Naive thymus-derived CD4-positive, alpha-beta T cell (primary cell): ENCODE results near the gene SUFU. TPM values are rescaled to one million over a fixed set of nuclear protein-coding genes. Genes with fewer than 3 reads are reported as not detected.
A peak's percentile ranks its signal among the peaks of the same experiment; 100 is the strongest.

Experiments used
- ATAC-seq: fragments of 150-1000 bp; cut with Tn5 transposase; 2 replicates; pipeline ENCODE4 v1.10.0; 2021; ENCODE audit warnings: mild to moderate bottlenecking, moderate library complexity
- CTCF ChIA-PET: fragments of 350-600 bp; sonication (Branson Sonifier 250); formaldehyde crosslinking; loops from one replicate; lab custom pipeline; 2021; ENCODE audit warnings: antibody characterized with exemption; lab: Charles Lee
- POLR2A ChIA-PET: fragments of 350-600 bp; sonication (Branson Sonifier 250); formaldehyde crosslinking; loops from one replicate; lab custom pipeline; 2021; ENCODE audit warnings: antibody characterized with exemption, inconsistent platforms; lab: Charles Lee
- DNase-seq, 9 donors: peaks; one replicate each; pipeline versions ENCODE4 v3.0.0 to v3.0.0-alpha.2; 2020 to 2022; ENCODE audit warnings: mixed read lengths in 1 of 9
- H3K27ac ChIP-seq: one replicate; pipeline ENCODE4 v1.7.0; 2013; ENCODE audit warnings: mild to moderate bottlenecking, low read depth, low read length, moderate library complexity
- H3K27me3 ChIP-seq, 2 donors: one replicate each; pipeline ENCODE4 v1.7.0; 2013; ENCODE audit warnings: low read length in 2 of 2, mild to moderate bottlenecking in 2 of 2, moderate library complexity in 2 of 2; ENCODE audit not compliant: control insufficient read depth in 2 of 2, insufficient read depth in 2 of 2
- H3K36me3 ChIP-seq, 3 experiments: 1 replicate in 2 of 3; 2 replicates in 1 of 3; pipeline ENCODE4 v1.7.0; 2013; ENCODE audit warnings: low read length in 3 of 3, mild to moderate bottlenecking in 3 of 3, moderate library complexity in 1 of 3; ENCODE audit not compliant: insufficient read depth in 3 of 3, control insufficient read depth in 2 of 3
- H3K4me1 ChIP-seq, 2 donors: one replicate each; pipeline ENCODE4 v1.7.0; 2013; ENCODE audit warnings: low read length in 2 of 2, mild to moderate bottlenecking in 2 of 2, moderate library complexity in 1 of 2; ENCODE audit not compliant: control insufficient read depth in 2 of 2, insufficient read depth in 2 of 2
- H3K4me3 ChIP-seq: 2 replicates; pipeline ENCODE4 v1.7.0; 2013; ENCODE audit warnings: mild to moderate bottlenecking, low read length
- H3K9me3 ChIP-seq, 3 experiments: 1 replicate in 2 of 3; 2 replicates in 1 of 3; pipeline ENCODE4 v1.7.0; 2013; ENCODE audit warnings: low read length in 3 of 3; ENCODE audit not compliant: control insufficient read depth in 2 of 3
- H3K27ac Mint-ChIP-seq, 9 donors: one replicate each; pipeline ENCODE4 v1.8.0; 2020 to 2022; ENCODE audit warnings: mixed read lengths in 9 of 9, mild to moderate bottlenecking in 8 of 9, moderate library complexity in 5 of 9, inconsistent platforms in 2 of 9
- H3K27me3 Mint-ChIP-seq, 5 donors: one replicate each; pipeline ENCODE4 v1.8.0; 2021 to 2022; ENCODE audit warnings: mixed read lengths in 5 of 5, mild to moderate bottlenecking in 1 of 5
- H3K36me3 Mint-ChIP-seq, 5 donors: one replicate each; pipeline ENCODE4 v1.8.0; 2020 to 2022; ENCODE audit warnings: mixed read lengths in 5 of 5, mild to moderate bottlenecking in 3 of 5, inconsistent platforms in 1 of 5
- H3K4me1 Mint-ChIP-seq, 7 donors: one replicate each; pipeline ENCODE4 v1.8.0; 2020 to 2022; ENCODE audit warnings: mixed read lengths in 7 of 7, mild to moderate bottlenecking in 3 of 7, inconsistent platforms in 1 of 7
- H3K4me3 Mint-ChIP-seq, 10 donors: one replicate each; pipeline ENCODE4 v1.8.0; 2020 to 2022; ENCODE audit warnings: mild to moderate bottlenecking in 10 of 10, mixed read lengths in 10 of 10, moderate library complexity in 6 of 10, inconsistent platforms in 2 of 10
- H3K9me3 Mint-ChIP-seq, 11 donors: one replicate each; pipeline ENCODE4 v1.8.0; 2020 to 2022; ENCODE audit warnings: mixed read lengths in 11 of 11, mild to moderate bottlenecking in 4 of 11, inconsistent platforms in 1 of 11, moderate library complexity in 1 of 11
- intact Hi-C, 2 donors: fragments of 100-400 bp; cut with micrococcal nuclease; formaldehyde crosslinking; loops; one replicate each; pipeline ENCODE4 v1.15.1; 2023
- polyA plus RNA-seq, 2 donors: library from polyadenylated mRNA; unstranded; fragments of 300-500 nt; fragmentation: Illumina TruSeq; gene quantifications; one replicate each; pipeline ENCODE4 v1.2.3, GENCODE V29; 2021
- total RNA-seq, 6 experiments: library from RNA in 5 of 6; stranded (reverse) in 5 of 6; gene quantifications; 1 replicate in 5 of 6; 2 replicates in 1 of 6; pipeline ENCODE4 v1.2.3 and lab custom pipeline; 2021 to 2026

The SUFU gene
- total and polyA plus RNA-seq, 7 experiments from 2014 or later: 2.9 to 17.5 (median 14.4) TPM

DNA sequence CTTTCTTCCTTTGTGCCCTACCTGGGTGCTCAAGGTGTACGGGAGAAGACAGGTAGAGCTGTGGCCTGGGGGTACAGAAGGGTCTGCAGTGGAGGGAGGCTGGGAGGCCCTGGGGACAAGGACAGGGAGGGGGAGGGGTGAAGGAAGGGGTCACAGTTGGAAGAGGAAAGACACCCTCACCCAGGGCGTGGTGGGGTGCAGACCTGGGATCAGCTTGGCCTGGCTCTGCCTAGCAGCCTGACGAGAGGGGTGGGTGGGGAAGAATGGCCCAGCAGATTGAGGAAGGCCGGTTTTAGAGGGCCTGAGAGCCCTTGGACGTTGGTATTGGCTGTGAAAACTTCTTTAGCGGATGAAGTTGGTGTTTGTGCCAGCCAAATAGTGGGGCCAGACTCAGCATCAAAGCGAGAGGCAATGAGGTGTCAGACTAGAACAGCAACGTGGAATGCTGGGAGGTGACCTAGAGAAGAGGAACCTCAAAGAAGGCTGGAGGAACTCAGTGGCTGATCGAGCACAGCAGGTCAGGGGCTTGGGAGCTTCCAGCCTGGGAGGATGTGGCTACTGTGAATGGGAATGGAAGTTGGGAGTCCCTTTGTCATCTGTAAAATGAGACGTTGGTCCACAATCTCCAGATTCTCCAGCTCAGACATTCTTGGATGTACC is 122.4 kb downstream of the SUFU start:
- H3K9me3 Mint-ChIP-seq: peaks cover 0 to 1% (median 0%) of the 10 kb centered on the region in 11 donors
- Histone ChIP-seq H3K4me1 (no peaks in the 10 kb centered on the region), H3K9me3 (no peaks in the 10 kb centered on the region), H3K27me3 (no peaks in the 10 kb centered on the region), H3K36me3 (peaks cover 0 to 40% (median 0%) of the 10 kb centered on the region in 3 experiments), H3K27ac (no peak overlapping the region), H3K4me3 (no peak overlapping the region)
- H3K27ac Mint-ChIP-seq: peak overlapping the region in 3 of 9 donors; percentile 51 to 87 (median 62)
- ChIA-PET POLR2A (interaction anchor here (0.7 kb wide), 1 partner anchor 521 kb away, joined by 3 read pairs; no protein-coding TSS in a partner anchor), CTCF (no interaction called here)
- no peak for DNase-seq
- intact Hi-C loops: no loop called here
- H3K4me1 Mint-ChIP-seq: peaks cover 0 to 2% (median 0%) of the 10 kb centered on the region in 7 donors
- H3K27me3 Mint-ChIP-seq: no peaks in the 10 kb centered on the region
- peaks cover 0 to 4% (median 0%) of the 10 kb centered on the region in 5 donors for H3K36me3 Mint-ChIP-seq
- H3K4me3 Mint-ChIP-seq: no peak overlapping the region
- ATAC-seq: no peak

DNA sequence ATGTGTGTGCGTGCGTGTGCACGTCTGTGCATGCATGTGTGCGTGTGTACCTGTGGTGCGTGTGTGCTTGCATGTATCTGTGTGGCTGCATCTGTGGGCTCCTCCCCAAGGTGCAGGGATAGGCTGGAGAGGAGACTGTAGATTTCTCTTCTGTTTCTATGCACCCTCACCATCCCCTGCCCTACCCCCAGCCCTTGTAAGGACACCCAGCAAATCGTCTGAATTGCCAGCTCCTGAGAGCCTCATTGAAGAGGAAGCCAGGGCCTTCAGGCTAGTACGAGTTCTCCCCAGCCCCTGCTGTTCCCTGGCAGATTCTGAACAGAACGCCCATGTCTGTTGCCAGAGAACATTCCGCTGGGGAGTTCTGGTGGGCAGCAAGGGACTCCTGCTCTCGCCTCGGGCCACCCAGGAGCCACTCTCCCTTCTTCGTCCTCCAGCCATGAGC is 123.5 kb downstream of the SUFU start:
- peak overlapping the region in 8 of 9 donors; percentile 28 to 70 (median 60) for H3K27ac Mint-ChIP-seq
- peaks cover 0 to 1% (median 0%) of the 10 kb centered on the region in 11 donors for H3K9me3 Mint-ChIP-seq
- ATAC-seq (no peak), DNase-seq (no peak)
- no peaks in the 10 kb centered on the region for H3K27me3 Mint-ChIP-seq
- peaks cover 0 to 33% (median 0%) of the 10 kb centered on the region in 3 experiments for H3K36me3 ChIP-seq
- no peak overlapping the region for H3K4me3 Mint-ChIP-seq
- POLR2A ChIA-PET: no interaction called here
- intact Hi-C loops: no loop called here
- CTCF ChIA-PET: no interaction called here
- H3K27me3 ChIP-seq: no peaks in the 10 kb centered on the region
- no peak overlapping the region for H3K4me3 ChIP-seq
- H3K4me1 ChIP-seq: no peaks in the 10 kb centered on the region
- peaks cover 0 to 8% (median 0%) of the 10 kb centered on the region in 5 donors for H3K36me3 Mint-ChIP-seq
- no peaks in the 10 kb centered on the region for H3K9me3 ChIP-seq
- no peak overlapping the region for H3K27ac ChIP-seq
- H3K4me1 Mint-ChIP-seq: peaks cover under 1 to 11% (median 2%) of the 10 kb centered on the region in 7 donors

DNA sequence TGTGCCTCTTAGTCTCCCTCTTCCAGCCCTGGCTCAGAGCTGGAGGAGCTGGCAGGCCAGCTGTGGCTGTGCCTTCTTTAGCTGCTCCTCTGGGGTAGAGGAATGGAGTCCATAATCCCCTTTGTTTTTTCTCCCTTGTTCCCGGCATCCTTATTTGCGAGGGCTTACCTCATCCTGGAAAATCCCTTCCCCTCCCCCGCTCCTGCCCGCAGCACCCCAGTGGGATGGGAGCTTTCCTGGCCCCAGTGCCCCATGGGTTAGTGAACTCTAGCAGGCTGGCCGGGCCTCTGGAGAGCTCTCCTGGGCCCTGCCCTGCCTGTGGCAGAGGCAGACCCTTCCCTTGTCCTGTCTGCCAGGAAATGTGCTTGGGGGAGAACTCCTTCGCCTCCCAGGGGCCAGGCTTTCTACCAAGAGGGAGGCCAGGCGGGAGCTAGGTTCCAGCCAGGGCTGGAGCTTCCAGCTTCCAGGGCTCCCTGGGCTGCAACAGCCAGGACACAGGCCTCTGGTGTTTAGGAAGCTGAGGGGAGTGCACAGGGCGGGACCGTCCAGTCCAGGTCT is 124.0 kb downstream of the SUFU start:
- Histone ChIP-seq H3K9me3 (no peaks in the 10 kb centered on the region), H3K4me3 (no peak overlapping the region), H3K27me3 (no peaks in the 10 kb centered on the region), H3K27ac (no peak overlapping the region), H3K36me3 (peaks cover 0 to 33% (median 0%) of the 10 kb centered on the region in 3 experiments), H3K4me1 (peaks cover 0 to 4% of the 10 kb centered on the region in 2 donors)
- Mint-ChIP-seq H3K36me3 (peaks cover 0 to 8% (median 0%) of the 10 kb centered on the region in 5 donors), H3K4me1 (peaks cover 6 to 16% (median 7%) of the 10 kb centered on the region in 7 donors), H3K27me3 (no peaks in the 10 kb centered on the region), H3K27ac (peak overlapping the region in 7 of 9 donors; percentile 31 to 69 (median 52)), H3K9me3 (peaks cover 0 to 1% (median 0%) of the 10 kb centered on the region in 11 donors), H3K4me3 (no peak overlapping the region)
- CTCF ChIA-PET: interaction anchor here (0.6 kb wide), 1 partner anchor 11 kb away, joined by 3 read pairs; no protein-coding TSS in a partner anchor
- intact Hi-C loops: no loop called here
- ATAC-seq (no peak), DNase-seq (no peak)
- POLR2A ChIA-PET: no interaction called here

DNA sequence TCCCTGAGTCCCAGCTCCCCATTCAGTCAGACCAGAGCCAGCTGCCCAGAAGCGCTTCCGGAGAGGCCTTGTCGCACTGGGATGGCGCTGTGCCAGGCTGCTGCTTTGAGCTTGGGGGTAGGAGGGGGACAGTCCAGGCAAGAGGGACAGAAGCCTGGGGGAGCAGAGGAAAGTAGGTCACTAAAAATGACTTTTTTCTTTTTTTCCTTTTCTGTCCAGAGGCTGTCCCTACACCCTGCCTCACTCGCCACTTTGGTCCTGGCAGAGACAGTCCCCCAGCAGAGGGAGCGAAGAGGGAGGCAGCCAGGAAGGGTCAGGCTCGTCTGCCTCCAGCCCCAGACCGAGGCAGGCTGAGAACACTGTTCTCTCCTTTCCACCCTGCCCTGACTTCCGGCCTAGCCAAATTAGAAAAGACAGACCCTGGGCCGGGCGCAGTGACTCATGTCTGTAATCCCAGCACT is 124.7 kb downstream of the SUFU start:
- Histone ChIP-seq H3K27me3 (no peaks in the 10 kb centered on the region), H3K27ac (no peak overlapping the region), H3K9me3 (no peaks in the 10 kb centered on the region), H3K36me3 (peaks cover 0 to 33% (median 0%) of the 10 kb centered on the region in 3 experiments), H3K4me3 (no peak overlapping the region), H3K4me1 (peaks cover 0 to 10% of the 10 kb centered on the region in 2 donors)
- peaks cover 13 to 21% (median 14%) of the 10 kb centered on the region in 7 donors for H3K4me1 Mint-ChIP-seq
- H3K27me3 Mint-ChIP-seq: no peaks in the 10 kb centered on the region
- H3K4me3 Mint-ChIP-seq: no peak overlapping the region
- intact Hi-C loops: no loop called here
- no peak for DNase-seq
- H3K36me3 Mint-ChIP-seq: peaks cover 0 to 8% (median 0%) of the 10 kb centered on the region in 5 donors
- ChIA-PET CTCF (interaction anchor here (0.6 kb wide), 1 partner anchor 12 kb away, joined by 3 read pairs; no protein-coding TSS in a partner anchor), POLR2A (no interaction called here)
- no peak for ATAC-seq
- H3K9me3 Mint-ChIP-seq: peaks cover 0 to 1% (median 0%) of the 10 kb centered on the region in 11 donors
- H3K27ac Mint-ChIP-seq: peak overlapping the region in 3 of 9 donors; percentile 14 to 67 (median 21)

DNA sequence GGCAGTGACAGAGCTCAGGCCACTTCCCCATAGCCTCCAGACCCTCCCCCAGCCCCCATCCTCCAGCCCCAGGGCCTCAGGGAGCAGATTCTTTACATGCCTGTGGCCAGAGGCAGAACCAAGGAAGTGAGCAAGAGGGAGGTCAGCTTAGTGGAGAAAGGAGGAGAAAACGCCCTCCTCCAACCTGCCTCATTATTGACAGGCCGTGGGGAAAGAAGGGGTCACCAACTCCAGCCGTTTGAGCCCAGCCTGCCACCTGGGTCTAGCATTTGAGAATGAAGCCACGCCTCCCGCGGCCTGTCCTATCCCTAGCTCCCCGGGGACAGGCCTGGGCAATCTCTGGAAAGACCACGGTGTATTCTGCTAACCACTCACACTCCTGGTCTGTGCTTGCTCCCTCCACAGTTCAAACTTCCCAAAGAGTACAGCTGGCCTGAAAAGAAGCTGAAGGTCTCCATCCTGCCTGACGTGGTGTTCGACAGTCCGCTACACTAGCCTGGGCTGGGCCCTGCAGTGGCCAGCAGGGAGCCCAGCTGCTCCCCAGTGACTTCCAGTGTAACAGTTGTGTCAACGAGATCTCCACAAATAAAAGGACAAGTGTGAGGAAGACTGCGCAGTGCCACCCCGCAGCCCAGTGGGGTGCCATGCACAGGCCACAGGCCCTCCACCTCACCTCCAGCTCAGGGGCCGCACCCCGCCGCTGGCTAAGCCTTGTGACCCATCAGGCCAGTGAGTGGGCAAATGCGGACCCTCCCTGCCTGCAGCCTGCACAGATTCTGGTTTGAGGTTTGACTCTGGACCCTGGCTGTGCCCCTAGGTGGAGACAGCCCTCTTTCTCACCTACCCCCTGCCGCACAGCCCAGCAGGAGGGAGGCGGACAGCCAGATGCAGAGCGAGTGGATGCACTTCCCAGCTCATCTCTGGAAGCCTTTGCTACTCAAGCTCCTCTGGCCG is 126.2 kb downstream of the SUFU start:
- H3K36me3 Mint-ChIP-seq: peaks cover 0 to 8% (median 0%) of the 10 kb centered on the region in 5 donors
- CTCF ChIA-PET: no interaction called here
- Histone ChIP-seq H3K36me3 (peaks cover 0 to 29% (median 0%) of the 10 kb centered on the region in 3 experiments), H3K4me1 (peaks cover 5 to 24% of the 10 kb centered on the region in 2 donors), H3K4me3 (no peak overlapping the region), H3K27me3 (no peaks in the 10 kb centered on the region), H3K27ac (no peak overlapping the region), H3K9me3 (no peaks in the 10 kb centered on the region)
- DNase-seq (no peak), ATAC-seq (no peak)
- H3K27me3 Mint-ChIP-seq: no peaks in the 10 kb centered on the region
- H3K4me1 Mint-ChIP-seq: peaks cover 24 to 33% (median 25%) of the 10 kb centered on the region in 7 donors
- peak overlapping the region in 1 of 9 donors; percentile 75 for H3K27ac Mint-ChIP-seq
- no peak overlapping the region for H3K4me3 Mint-ChIP-seq
- POLR2A ChIA-PET: interaction anchor here (0.6 to 1.5 kb wide), 4 partner anchors 12 to 139 kb away, joined by 3 to 4 read pairs (median 3); no protein-coding TSS in a partner anchor
- intact Hi-C loops: no loop called here
- peaks cover 0 to under 1% (median 0%) of the 10 kb centered on the region in 11 donors for H3K9me3 Mint-ChIP-seq

DNA sequence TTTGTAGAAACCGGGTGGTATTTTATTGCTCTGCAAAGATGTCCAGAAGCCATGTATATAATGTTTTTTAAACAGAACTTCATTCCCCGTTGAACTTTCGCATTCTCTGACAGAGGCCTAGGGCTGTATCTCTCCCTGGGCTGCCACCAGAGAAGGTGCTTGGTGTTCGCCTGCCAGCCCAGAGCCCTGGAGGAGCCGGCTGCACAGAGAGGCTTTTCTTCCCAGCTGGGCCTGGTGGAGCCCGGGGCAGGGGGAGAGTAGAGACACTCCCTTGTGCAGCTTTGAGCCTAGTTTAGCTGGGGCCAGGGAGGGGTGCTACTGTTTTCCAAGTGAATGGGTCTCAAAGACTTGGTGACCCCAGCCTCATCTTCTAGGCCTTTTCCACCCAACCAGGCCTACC is 126.9 kb downstream of the SUFU start:
- Histone ChIP-seq H3K4me3 (no peak overlapping the region), H3K9me3 (no peaks in the 10 kb centered on the region), H3K27me3 (no peaks in the 10 kb centered on the region), H3K27ac (no peak overlapping the region), H3K36me3 (peaks cover 0 to 27% (median 0%) of the 10 kb centered on the region in 3 experiments), H3K4me1 (peaks cover 13 to 31% of the 10 kb centered on the region in 2 donors)
- H3K27me3 Mint-ChIP-seq: no peaks in the 10 kb centered on the region
- DNase-seq (no peak), ATAC-seq (no peak)
- peak overlapping the region in 4 of 9 donors; percentile 46 to 93 (median 74) for H3K27ac Mint-ChIP-seq
- ChIA-PET CTCF (no interaction called here), POLR2A (interaction anchor here (0.6 to 1.5 kb wide), 4 partner anchors 11 to 138 kb away, joined by 3 to 4 read pairs (median 3); no protein-coding TSS in a partner anchor)
- intact Hi-C loops: no loop called here
- peaks cover 31 to 40% (median 33%) of the 10 kb centered on the region in 7 donors for H3K4me1 Mint-ChIP-seq
- peaks cover 0 to 8% (median 0%) of the 10 kb centered on the region in 5 donors for H3K36me3 Mint-ChIP-seq
- H3K9me3 Mint-ChIP-seq: no peaks in the 10 kb centered on the region
- H3K4me3 Mint-ChIP-seq: no peak overlapping the region
